Heart left ventricle (tissue), 16 donors: ENCODE measurements around the gene CSTPP1. TPM values are rescaled to one million over a fixed set of nuclear protein-coding genes. Genes with fewer than 3 reads are reported as not detected.

Source experiments
- ATAC-seq, 4 donors: fragments of 200-7000 bp; cut with Tn5 transposase; one replicate each; pipeline ENCODE4 v1.9.1; 2020 to 2022; ENCODE audit warnings: moderate library complexity in 4 of 4, mild to moderate bottlenecking in 3 of 4, moderate number of reproducible peaks in 1 of 4
- DNase-seq, 5 donors: peaks; one replicate each; pipeline ENCODE4 v3.0.0-alpha.2; 2020
- H3K27ac ChIP-seq, 12 donors: fragments of 200-600 bp; sonication (generic) in 4 of 12; one replicate each; pipeline versions ENCODE4 v1.5.0 to v1.8.0; 2016 to 2022; ENCODE audit warnings: mild to moderate bottlenecking in 2 of 12
- H3K27me3 ChIP-seq, 9 donors: fragments of 200-600 bp; sonication (generic) in 2 of 9; one replicate each; pipeline versions ENCODE4 v1.5.1 to v1.8.0; 2016 to 2022; ENCODE audit warnings: mild to moderate bottlenecking in 3 of 9
- H3K36me3 ChIP-seq, 9 donors: fragments of 200-600 bp; sonication (generic) in 2 of 9; one replicate each; pipeline versions ENCODE4 v1.5.0 to v1.8.0; 2018 to 2022; ENCODE audit warnings: mild to moderate bottlenecking in 2 of 9
- H3K4me1 ChIP-seq, 12 donors: fragments of 200-600 bp; sonication (generic) in 4 of 12; one replicate each; pipeline versions ENCODE4 v1.5.0 to v1.8.0; 2016 to 2022; ENCODE audit warnings: mild to moderate bottlenecking in 3 of 12
- H3K4me3 ChIP-seq, 12 donors: fragments of 200-600 bp; sonication (generic) in 4 of 12; one replicate each; pipeline versions ENCODE4 v1.5.0 to v1.8.0; 2017 to 2022; ENCODE audit warnings: mild to moderate bottlenecking in 9 of 12, moderate library complexity in 4 of 12
- H3K9me3 ChIP-seq, 12 donors: fragments of 200-600 bp; sonication (generic) in 4 of 12; one replicate each; pipeline versions ENCODE4 v1.5.0 to v1.8.0; 2016 to 2022; ENCODE audit warnings: mild to moderate bottlenecking in 1 of 12
- POLR2A ChIP-seq, 2 donors: fragments of 450-650 bp; IDR thresholded peaks; one replicate each; pipeline ENCODE4 v1.6.1; 2017; ENCODE audit warnings: antibody characterized with exemption in 2 of 2, mild to moderate bottlenecking in 2 of 2, moderate library complexity in 2 of 2
- WGBS, 4 donors: extraction: QIAGEN DNeasy Blood & Tissue Kit in 2 of 4; methylation state at CpG; one replicate each; pipeline versions ENCODE4 v1.1.5 to v1.1.7; 2013 to 2018; 5-methylcytosine and 5-hydroxymethylcytosine counted together
- intact Hi-C, 10 donors: fragments of 100-400 bp; cut with DNase I; formaldehyde crosslinking; loops; one replicate each; pipeline versions ENCODE4 v1.11.1 to v1.14.2; 2022
- polyA plus RNA-seq, 2 donors: library from polyadenylated mRNA; stranded (reverse); fragments of 200-250 nt; gene quantifications; one replicate each; pipeline ENCODE4 v1.2.3, GENCODE V29; 2013
- total RNA-seq, 9 donors: library from RNA; depleted of rRNA in 2 of 9; stranded (reverse); fragments of >200 nt in 2 of 9; fragmentation: NEBNext Ultra II Directional in 3 of 9; extraction: Animal tissue kit (Norgen Biotek cat#: 25700) in 3 of 9; gene quantifications; one replicate each; pipeline versions ENCODE4 v1.1.0 to v1.2.4, GENCODE V29; 2016 to 2023
- TF ChIP-seq, protein P1 (sequence below), 12 donors: fragments of 200-600 bp; sonication (generic) in 4 of 12; IDR thresholded peaks; one replicate each; pipeline versions ENCODE4 v1.5.0 to v1.8.0; 2018 to 2022; ENCODE audit warnings: antibody characterized with exemption in 12 of 12, mild to moderate bottlenecking in 5 of 12
- donor health status: ischemic (EF 13 %, LVEDD 7.1; RV severe dilation, severe dysfunction).
- donor health status: healthy with polysubstance abuse.
- donor health status: DM: no; HTN: yes; CAD: no.
- donor health status: DM: no; HTN: no; CAD: no.
- donor health status: ischemic (EF 25% LVEDD 6.9; RV normal size, moderate dysfunction).
- donor health status: ischemic (EF 25% LVEDD 5.7; RV mildly dilated, moderate dysfunction).
- donor health status: healthy.
- donor health status: DM: yes; HTN: yes; CAD: no.
- donor health status: ischemic (EF 35%, LVEDD 5.7; RV mildly dilated, moderate dysfunction).
- donor health status: nonischemic (EF 11% LVEDD 7.7; RV severe dilation, severe dysfunction).
- donor health status: DM: yes; HTN: yes; CAD: no.
- donor health status: PGD.
- donor health status: ischemic (EF 29% LVEDD 5.4; RV normal size, mild dysfunction).
- donor health status: nonischemic (EF 23%, LVEDD 6.1; RV moderate dilation, normal function).

Gene CSTPP1
- total and polyA plus RNA-seq, 11 donors, result 9.9 to 33.4 (median 14.7) TPM

GRCh38 chr11:47132981-47133380 lies 196.4 kb downstream of the CSTPP1 start:
- Histone ChIP-seq H3K36me3 (peaks cover 0 to 10% (median 6%) of the 10 kb centered on the region in 9 donors), H3K4me1 (peaks cover 0 to 4% (median 0%) of the 10 kb centered on the region in 12 donors), H3K9me3 (no peaks in the 10 kb centered on the region), H3K27me3 (no peaks in the 10 kb centered on the region), H3K27ac (no peak overlapping the region), H3K4me3 (no peak overlapping the region)
- intact Hi-C loops, result loop anchor here in 1 of 10 donors (10.0 kb wide), 1 partner anchor 58 kb away; no protein-coding TSS in a partner anchor
- DNase-seq (no peak), ATAC-seq (no peak)
- WGBS, 4 donors, result 94 to 100% (median 97%) methylated on average over 1 of the region's 1 CpG
- TF ChIP-seq POLR2A (IDR thresholded peaks at IDR 0.05), result no peak
- TF ChIP-seq, protein P1, sequence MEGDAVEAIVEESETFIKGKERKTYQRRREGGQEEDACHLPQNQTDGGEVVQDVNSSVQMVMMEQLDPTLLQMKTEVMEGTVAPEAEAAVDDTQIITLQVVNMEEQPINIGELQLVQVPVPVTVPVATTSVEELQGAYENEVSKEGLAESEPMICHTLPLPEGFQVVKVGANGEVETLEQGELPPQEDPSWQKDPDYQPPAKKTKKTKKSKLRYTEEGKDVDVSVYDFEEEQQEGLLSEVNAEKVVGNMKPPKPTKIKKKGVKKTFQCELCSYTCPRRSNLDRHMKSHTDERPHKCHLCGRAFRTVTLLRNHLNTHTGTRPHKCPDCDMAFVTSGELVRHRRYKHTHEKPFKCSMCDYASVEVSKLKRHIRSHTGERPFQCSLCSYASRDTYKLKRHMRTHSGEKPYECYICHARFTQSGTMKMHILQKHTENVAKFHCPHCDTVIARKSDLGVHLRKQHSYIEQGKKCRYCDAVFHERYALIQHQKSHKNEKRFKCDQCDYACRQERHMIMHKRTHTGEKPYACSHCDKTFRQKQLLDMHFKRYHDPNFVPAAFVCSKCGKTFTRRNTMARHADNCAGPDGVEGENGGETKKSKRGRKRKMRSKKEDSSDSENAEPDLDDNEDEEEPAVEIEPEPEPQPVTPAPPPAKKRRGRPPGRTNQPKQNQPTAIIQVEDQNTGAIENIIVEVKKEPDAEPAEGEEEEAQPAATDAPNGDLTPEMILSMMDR (IDR thresholded peaks at IDR 0.05), result no peak

- no peaks in the 10 kb centered on the region for H3K9me3 ChIP-seq
- peaks cover 0 to 3% (median 0%) of the 10 kb centered on the region in 12 donors for H3K4me1 ChIP-seq
- no peak overlapping the region for H3K27ac ChIP-seq
- no peak for DNase-seq
- intact Hi-C loops, result loop anchor here in 1 of 10 donors (10.0 kb wide), 1 partner anchor 62 kb away; no protein-coding TSS in a partner anchor
- no peaks in the 10 kb centered on the region for H3K27me3 ChIP-seq
- H3K36me3 ChIP-seq, result peaks cover 0 to 14% (median 10%) of the 10 kb centered on the region in 9 donors
- TF ChIP-seq, protein P1 (IDR thresholded peaks at IDR 0.05), result no peak
- TF ChIP-seq POLR2A (IDR thresholded peaks at IDR 0.05), result no peak
- no peak overlapping the region for H3K4me3 ChIP-seq
- ATAC-seq, result no peak
- 77 to 87% (median 84%) methylated on average over 3 of the region's 3 CpGs for WGBS, 4 donors
Measured at GRCh38 chr11:47136327-47136726, 199.8 kb downstream of the CSTPP1 start.

- ATAC-seq (no peak), DNase-seq (no peak)
- intact Hi-C loops, result loop anchor here in 1 of 10 donors (10.0 kb wide), 1 partner anchor 62 kb away; no protein-coding TSS in a partner anchor
- no peaks in the 10 kb centered on the region for H3K27me3 ChIP-seq
- peaks cover 0 to 14% (median 10%) of the 10 kb centered on the region in 9 donors for H3K36me3 ChIP-seq
- no peak for TF ChIP-seq POLR2A (IDR thresholded peaks at IDR 0.05)
- TF ChIP-seq, protein P1 (IDR thresholded peaks at IDR 0.05), result no peak
- H3K9me3 ChIP-seq, result no peaks in the 10 kb centered on the region
- H3K4me1 ChIP-seq, result peaks cover 0 to 3% (median 0%) of the 10 kb centered on the region in 12 donors
- 92 to 96% (median 95%) methylated on average over 3 of the region's 3 CpGs for WGBS, 4 donors
- H3K4me3 ChIP-seq, result no peak overlapping the region
- H3K27ac ChIP-seq, result no peak overlapping the region
Measured at GRCh38 chr11:47136921-47137320, 200.4 kb downstream of the CSTPP1 start.

DNA sequence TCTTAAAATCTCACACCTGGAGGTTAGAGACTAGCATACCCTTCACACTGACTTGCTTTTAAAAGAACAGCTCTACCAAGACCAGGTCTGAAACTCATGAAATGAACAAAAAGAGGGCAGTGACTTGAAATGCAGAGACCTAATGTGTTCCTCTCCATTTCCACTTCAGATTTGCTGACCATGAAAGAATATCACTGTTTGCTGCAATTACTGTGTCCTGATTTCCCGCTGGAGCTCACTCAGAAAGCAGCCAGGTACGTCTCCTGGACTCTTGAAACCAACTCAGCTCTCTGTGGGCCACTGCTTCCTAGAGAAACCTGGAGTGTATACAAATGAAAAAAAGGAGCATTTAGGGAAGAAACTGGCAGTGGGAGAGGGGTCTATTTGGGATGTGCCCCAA lies 200.9 kb downstream of the CSTPP1 start:
- H3K4me3 ChIP-seq, result no peak overlapping the region
- no peaks in the 10 kb centered on the region for H3K9me3 ChIP-seq
- 95 to 98% (median 97%) methylated on average over 2 of the region's 2 CpGs for WGBS, 4 donors
- DNase-seq (no peak), ATAC-seq (no peak)
- TF ChIP-seq, protein P1 (IDR thresholded peaks at IDR 0.05), result no peak
- TF ChIP-seq POLR2A (IDR thresholded peaks at IDR 0.05), result no peak
- H3K36me3 ChIP-seq, result peaks cover 0 to 14% (median 10%) of the 10 kb centered on the region in 9 donors
- no peaks in the 10 kb centered on the region for H3K27me3 ChIP-seq
- no peak overlapping the region for H3K27ac ChIP-seq
- peaks cover 0 to 2% (median 0%) of the 10 kb centered on the region in 12 donors for H3K4me1 ChIP-seq
- intact Hi-C loops, result loop anchor here in 1 of 10 donors (10.0 kb wide), 1 partner anchor 63 kb away; no protein-coding TSS in a partner anchor
